Measurements from ENCODE around the gene GRHL3.

Gene GRHL3

DNA sequence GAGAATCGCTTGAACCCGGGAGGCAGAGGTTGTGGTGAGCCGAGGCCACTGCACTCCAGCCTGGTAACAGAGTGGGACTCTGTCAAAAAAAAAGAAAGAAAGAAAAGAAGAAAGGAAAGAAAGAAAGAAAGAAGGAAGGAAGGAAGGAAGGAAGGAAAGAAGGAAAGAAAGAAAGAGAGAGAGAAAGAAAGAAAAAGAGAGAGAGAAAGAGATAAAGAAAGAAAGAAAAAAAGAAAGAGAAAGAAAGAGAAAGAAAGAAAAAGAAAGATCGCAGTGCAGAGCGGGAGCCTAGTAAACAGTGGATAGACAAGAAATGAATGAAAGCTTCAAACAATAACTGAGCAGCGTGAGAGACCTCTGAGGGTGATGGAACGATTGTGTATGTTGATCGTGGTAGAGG lies 20.6 kb upstream of the GRHL3 start:
- H3K27ac ChIP-seq: no peak overlapping the region
- TF ChIP-seq, protein P1, sequence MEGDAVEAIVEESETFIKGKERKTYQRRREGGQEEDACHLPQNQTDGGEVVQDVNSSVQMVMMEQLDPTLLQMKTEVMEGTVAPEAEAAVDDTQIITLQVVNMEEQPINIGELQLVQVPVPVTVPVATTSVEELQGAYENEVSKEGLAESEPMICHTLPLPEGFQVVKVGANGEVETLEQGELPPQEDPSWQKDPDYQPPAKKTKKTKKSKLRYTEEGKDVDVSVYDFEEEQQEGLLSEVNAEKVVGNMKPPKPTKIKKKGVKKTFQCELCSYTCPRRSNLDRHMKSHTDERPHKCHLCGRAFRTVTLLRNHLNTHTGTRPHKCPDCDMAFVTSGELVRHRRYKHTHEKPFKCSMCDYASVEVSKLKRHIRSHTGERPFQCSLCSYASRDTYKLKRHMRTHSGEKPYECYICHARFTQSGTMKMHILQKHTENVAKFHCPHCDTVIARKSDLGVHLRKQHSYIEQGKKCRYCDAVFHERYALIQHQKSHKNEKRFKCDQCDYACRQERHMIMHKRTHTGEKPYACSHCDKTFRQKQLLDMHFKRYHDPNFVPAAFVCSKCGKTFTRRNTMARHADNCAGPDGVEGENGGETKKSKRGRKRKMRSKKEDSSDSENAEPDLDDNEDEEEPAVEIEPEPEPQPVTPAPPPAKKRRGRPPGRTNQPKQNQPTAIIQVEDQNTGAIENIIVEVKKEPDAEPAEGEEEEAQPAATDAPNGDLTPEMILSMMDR (IDR thresholded peaks at IDR 0.05): no peak
- no peak for TF ChIP-seq ZFX (IDR thresholded peaks at IDR 0.05; ENCODE audit: borderline replicate concordance)

DNA sequence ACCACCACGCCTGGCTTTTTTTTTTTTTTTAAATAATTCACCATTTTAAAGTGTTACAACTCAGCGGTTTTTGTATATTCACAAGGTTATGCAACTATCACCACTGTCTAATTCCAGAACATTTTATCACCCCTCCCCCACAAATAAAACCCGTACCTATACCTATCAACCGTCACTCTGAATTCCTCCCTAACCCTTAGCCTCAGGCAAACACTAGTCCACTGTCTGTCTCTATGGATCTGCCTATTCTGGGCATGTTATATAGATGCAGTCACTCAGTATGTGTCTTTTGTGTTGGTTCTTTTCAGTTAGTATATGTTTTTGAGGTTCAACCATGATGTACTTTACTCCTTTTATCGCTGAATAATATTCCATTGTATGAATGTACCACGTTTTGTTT lies 19.3 kb upstream of the GRHL3 start:
- no peak overlapping the region for H3K27ac ChIP-seq
- TF ChIP-seq, protein P1 (IDR thresholded peaks at IDR 0.05): no peak
- TF ChIP-seq ZFX (IDR thresholded peaks at IDR 0.05; ENCODE audit: borderline replicate concordance): no peak

DNA sequence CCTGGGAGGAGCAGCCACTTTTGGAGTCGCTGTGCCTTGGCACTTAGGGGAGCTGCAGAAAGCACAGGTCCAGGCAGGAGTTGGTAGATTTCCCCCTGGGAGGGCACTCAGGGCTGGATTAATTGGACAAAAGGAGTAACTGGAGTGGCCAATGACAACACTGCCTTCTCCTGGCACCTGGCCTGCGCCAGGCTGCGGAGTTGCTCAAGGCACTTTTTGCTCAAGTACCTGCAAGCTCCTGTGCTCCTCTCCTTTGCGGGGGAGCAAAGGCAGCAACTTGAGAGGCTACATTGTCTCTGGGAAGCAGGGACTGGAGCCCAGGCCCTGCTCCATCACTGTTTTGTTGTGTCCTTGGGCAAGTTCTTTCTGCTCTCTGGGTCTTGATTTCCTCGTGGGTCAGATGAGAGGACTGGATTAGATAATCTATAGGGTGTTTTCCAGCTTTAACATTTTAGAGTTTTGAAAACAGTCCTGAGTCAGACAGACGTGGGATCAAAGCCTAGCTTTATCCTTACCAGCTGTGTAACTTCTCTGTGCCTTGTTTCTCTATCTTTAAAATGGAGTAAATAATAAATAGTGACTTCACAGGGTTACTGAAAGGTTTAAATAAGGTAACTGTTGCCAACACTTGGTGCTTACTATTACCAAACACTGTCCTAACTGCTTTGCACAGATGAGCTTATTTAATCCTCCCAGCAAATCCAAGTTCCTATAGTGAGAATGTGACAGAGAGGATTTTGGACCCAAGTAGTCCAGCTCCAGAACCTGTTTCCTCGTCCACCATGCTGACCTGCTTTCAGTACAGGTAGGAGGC lies 18.0 kb upstream of the GRHL3 start:
- H3K27ac ChIP-seq: no peak overlapping the region
- no peak for TF ChIP-seq ZFX (IDR thresholded peaks at IDR 0.05; ENCODE audit: borderline replicate concordance)
- TF ChIP-seq, protein P1 (IDR thresholded peaks at IDR 0.05): no peak

DNA sequence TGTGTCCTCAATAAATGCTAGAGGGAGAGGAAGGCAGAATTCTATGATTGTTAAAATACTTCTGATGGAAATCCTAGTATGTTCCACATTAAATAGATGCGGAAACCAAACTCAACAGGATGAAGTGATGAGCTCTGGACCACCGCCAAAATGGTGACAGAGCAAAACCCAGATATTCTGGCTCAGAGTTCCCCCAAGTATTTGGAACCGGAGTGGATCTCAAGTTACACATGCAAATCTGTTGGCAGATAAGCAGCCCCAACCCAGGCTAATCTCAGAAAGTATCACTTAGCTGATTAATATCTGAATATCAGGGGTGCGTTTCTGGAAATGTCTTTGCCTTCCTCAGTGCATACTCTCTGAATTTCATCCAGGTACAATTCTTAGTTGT lies 17.4 kb upstream of the GRHL3 start:
- no peak overlapping the region for H3K27ac ChIP-seq
- TF ChIP-seq, protein P1 (IDR thresholded peaks at IDR 0.05): no peak
- no peak for TF ChIP-seq ZFX (IDR thresholded peaks at IDR 0.05; ENCODE audit: borderline replicate concordance)

DNA sequence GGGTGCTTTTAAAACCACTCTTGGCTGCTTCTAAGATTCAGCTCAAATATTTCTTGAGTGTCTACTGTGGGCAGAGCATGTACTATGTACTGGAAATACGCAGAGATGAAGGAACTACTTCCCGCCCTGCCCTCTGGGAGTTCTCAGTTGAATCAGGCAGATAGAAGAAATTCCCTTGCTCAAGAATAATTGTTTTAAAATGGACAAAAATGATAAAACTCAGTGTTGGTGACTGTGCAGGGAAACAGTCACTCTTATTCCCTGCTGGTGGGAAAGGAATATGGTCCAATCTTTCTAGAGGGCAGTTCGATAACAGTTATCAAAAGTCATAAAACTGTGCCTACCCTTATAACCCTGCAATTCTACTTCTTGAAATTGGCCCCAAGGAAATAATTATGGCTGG lies 16.9 kb upstream of the GRHL3 start:
- no peak overlapping the region for H3K27ac ChIP-seq
- TF ChIP-seq, protein P1 (IDR thresholded peaks at IDR 0.05): no peak
- no peak for TF ChIP-seq ZFX (IDR thresholded peaks at IDR 0.05; ENCODE audit: borderline replicate concordance)

DNA sequence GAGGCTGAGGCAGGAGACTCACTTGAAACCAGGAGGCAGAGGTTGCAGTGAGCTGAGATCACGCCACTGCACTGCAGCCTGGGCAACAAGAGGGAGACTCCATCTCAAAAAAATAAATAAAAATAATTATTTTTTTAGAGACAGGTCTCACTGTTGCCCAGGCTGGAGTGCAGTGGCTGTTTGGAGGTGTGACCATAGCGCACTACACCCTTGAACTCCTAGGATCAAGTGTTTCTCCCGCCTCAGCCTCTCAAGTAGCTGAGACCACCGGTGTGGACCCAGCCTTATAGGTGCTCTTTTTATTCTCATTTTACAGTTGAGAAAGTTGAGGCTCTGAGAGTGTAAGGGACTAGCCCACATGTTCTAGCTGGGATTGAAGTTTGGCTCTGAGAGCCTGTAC lies 15.6 kb upstream of the GRHL3 start:
- no peak for TF ChIP-seq ZFX (IDR thresholded peaks at IDR 0.05; ENCODE audit: borderline replicate concordance)
- TF ChIP-seq, protein P1 (IDR thresholded peaks at IDR 0.05): no peak
- H3K27ac ChIP-seq: no peak overlapping the region

DNA sequence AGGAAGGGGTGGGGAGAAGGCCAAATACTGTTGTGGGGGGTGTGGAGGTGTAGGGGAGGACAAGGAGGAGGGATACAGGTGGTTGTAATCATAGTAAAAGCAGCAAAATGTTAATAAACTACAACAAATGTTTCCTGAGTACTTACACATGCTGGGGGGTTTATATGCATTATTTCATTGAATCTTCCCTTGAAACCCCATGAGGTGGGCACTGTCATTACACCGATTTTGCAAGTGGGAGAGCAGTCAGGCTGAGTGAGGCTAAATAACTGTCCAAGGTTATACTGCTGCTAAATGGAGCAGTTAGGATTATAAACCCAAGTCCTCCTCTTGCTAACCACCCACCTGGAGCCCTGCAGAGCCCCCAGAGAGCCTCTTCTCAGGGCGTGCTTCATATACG lies 14.4 kb upstream of the GRHL3 start:
- no peak overlapping the region for H3K27ac ChIP-seq
- TF ChIP-seq, protein P1 (IDR thresholded peaks at IDR 0.05): no peak
- no peak for TF ChIP-seq ZFX (IDR thresholded peaks at IDR 0.05; ENCODE audit: borderline replicate concordance)

Measured in 22Rv1 (cell line).